ENCODE data around the gene ZNF346. TPM values are rescaled to one million over a fixed set of nuclear protein-coding genes. Genes with fewer than 3 reads are reported as not detected.

ZNF346 gene
- total and polyA plus RNA-seq, 8 donors = 4.7 to 122 (median 16.4) TPM

GRCh38 chr5:177040814-177041420, 18.4 kb downstream of the ZNF346 start:
- Histone ChIP-seq H3K9me3 (no peaks in the 10 kb centered on the region), H3K4me3 (no peak overlapping the region), H3K36me3 (peaks cover 25 to 58% (median 52%) of the 10 kb centered on the region in 4 donors), H3K4me1 (peaks cover 0 to 13% (median 4%) of the 10 kb centered on the region in 4 donors), H3K27ac (peak overlapping the region in 1 of 5 donors; percentile 56), H3K27me3 (no peaks in the 10 kb centered on the region)
- peak in 1 of 2 donors; percentile 45 for DNase-seq
- intact Hi-C loops (cut with DNase I; ENCODE audit: low total_unique reads) = no loop called here
- TF ChIP-seq EP300 (IDR thresholded peaks at IDR 0.05) (no peak), POLR2AphosphoS5 (IDR thresholded peaks at IDR 0.05) (no peak), CTCF (IDR thresholded peaks at IDR 0.05) (no peak), POLR2A (IDR thresholded peaks at IDR 0.05) (no peak)
- 67 to 75% (median 70%) methylated on average over 3 of the region's 3 CpGs for WGBS, 5 donors

- DNase-seq = no peak
- TF ChIP-seq EP300 (IDR thresholded peaks at IDR 0.05) (no peak), POLR2A (IDR thresholded peaks at IDR 0.05) (no peak), POLR2AphosphoS5 (IDR thresholded peaks at IDR 0.05) (no peak)
- intact Hi-C loops (cut with DNase I; ENCODE audit: low total_unique reads) = no loop called here
- no peak overlapping the region for H3K4me3 ChIP-seq
- H3K27me3 ChIP-seq = no peaks in the 10 kb centered on the region
- 91 to 100% (median 97%) methylated on average over 2 of the region's 2 CpGs for WGBS, 5 donors
- H3K9me3 ChIP-seq = no peaks in the 10 kb centered on the region
- H3K27ac ChIP-seq = no peak overlapping the region
- peaks cover 25 to 67% (median 58%) of the 10 kb centered on the region in 4 donors for H3K36me3 ChIP-seq
- H3K4me1 ChIP-seq = peaks cover 0 to 6% (median 0%) of the 10 kb centered on the region in 4 donors
Measured at GRCh38 chr5:177041936-177042335, 19.4 kb downstream of the ZNF346 start.

GRCh38 chr5:177043114-177043513, 20.6 kb downstream of the ZNF346 start:
- no peak for DNase-seq
- no peak for TF ChIP-seq EP300 (IDR thresholded peaks at IDR 0.05)
- no peak for TF ChIP-seq CTCF (IDR thresholded peaks at IDR 0.05)
- no peak for TF ChIP-seq POLR2AphosphoS5 (IDR thresholded peaks at IDR 0.05)
- TF ChIP-seq POLR2A (IDR thresholded peaks at IDR 0.05) = no peak
- intact Hi-C loops (cut with DNase I; ENCODE audit: low total_unique reads) = no loop called here
- Histone ChIP-seq H3K4me3 (no peak overlapping the region), H3K36me3 (peaks cover 25 to 76% (median 69%) of the 10 kb centered on the region in 4 donors), H3K4me1 (peaks cover 0 to 6% (median 0%) of the 10 kb centered on the region in 4 donors), H3K27ac (no peak overlapping the region), H3K27me3 (no peaks in the 10 kb centered on the region), H3K9me3 (no peaks in the 10 kb centered on the region)
- 91 to 97% (median 96%) methylated on average over 6 of the region's 6 CpGs for WGBS, 5 donors

- no peaks in the 10 kb centered on the region for H3K27me3 ChIP-seq
- H3K27ac ChIP-seq = no peak overlapping the region
Measured at GRCh38 chr5:177043958-177044357, 21.5 kb downstream of the ZNF346 start.

More at GRCh38 chr5:177043958-177044357, 21.5 kb downstream of the ZNF346 start:
- intact Hi-C loops (cut with DNase I; ENCODE audit: low total_unique reads) = no loop called here
- TF ChIP-seq POLR2A (IDR thresholded peaks at IDR 0.05) = no peak
- no peak for TF ChIP-seq EP300 (IDR thresholded peaks at IDR 0.05)
- TF ChIP-seq CTCF (IDR thresholded peaks at IDR 0.05) = no peak
- no peak for TF ChIP-seq POLR2AphosphoS5 (IDR thresholded peaks at IDR 0.05)
- Histone ChIP-seq H3K4me3 (no peak overlapping the region), H3K9me3 (no peaks in the 10 kb centered on the region), H3K4me1 (peaks cover 0 to 6% (median 0%) of the 10 kb centered on the region in 4 donors), H3K36me3 (peaks cover 25 to 84% (median 77%) of the 10 kb centered on the region in 4 donors)
- WGBS, 5 donors = 50 to 86% (median 75%) methylated on average over 1 of the region's 1 CpG
- DNase-seq = no peak
